Thyroid gland (tissue), 4 donors: Measurements from ENCODE around the gene BLNK.

Experiments
- CTCF ChIP-seq, 6 experiments: fragments of 200-600 bp in 3 of 6; fragments of 450-650 bp in 3 of 6; sonication (generic) in 3 of 6; IDR thresholded peaks; one replicate each; pipeline ENCODE4 v1.5.1; 2016 to 2019; ENCODE audit warnings: antibody characterized with exemption in 6 of 6, mild to moderate bottlenecking in 2 of 6, inconsistent platforms in 1 of 6, moderate library complexity in 1 of 6
- POLR2A ChIP-seq, 2 donors: fragments of 450-650 bp; IDR thresholded peaks; one replicate each; pipeline ENCODE4 v1.6.1; 2017; ENCODE audit warnings: antibody characterized with exemption in 2 of 2, mild to moderate bottlenecking in 2 of 2, moderate library complexity in 1 of 2

DNA sequence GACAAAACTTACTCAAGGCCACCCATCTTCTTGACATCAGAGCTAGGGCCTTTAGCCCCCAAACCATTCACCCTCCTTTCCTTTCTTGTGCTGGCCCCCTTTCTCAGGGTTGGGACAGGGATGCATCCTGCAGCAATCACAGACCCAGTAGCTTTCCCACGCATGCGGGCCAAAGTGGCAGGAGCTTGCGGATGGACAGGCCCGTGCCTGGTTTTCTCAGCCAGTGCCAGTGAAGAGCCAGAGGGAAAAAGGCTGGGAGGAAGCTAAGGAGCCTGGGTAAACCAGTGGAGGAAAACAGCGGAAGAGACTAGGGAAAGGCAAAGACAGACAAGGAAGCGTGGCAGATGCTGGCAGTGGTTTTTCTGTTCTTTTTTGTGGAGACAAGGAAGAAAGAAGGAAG lies 5.1 kb upstream of the BLNK start:
- no peak for TF ChIP-seq POLR2A (IDR thresholded peaks at IDR 0.05)
- no peak for TF ChIP-seq CTCF (IDR thresholded peaks at IDR 0.05)
